ENCODE results near the gene RAB40B.
"Not testable (repeated sequence)": the region's sequence is repeated elsewhere in the genome, so short reads cannot be mapped to it uniquely, and the experiment has no call there.

Gene RAB40B

GRCh38 chr17:82667668-82668000 lies 30.9 kb downstream of the RAB40B start:
- no peak for DNase-seq

GRCh38 chr17:82666931-82667667 lies 31.4 kb downstream of the RAB40B start:
- DNase-seq = no peak

DNA sequence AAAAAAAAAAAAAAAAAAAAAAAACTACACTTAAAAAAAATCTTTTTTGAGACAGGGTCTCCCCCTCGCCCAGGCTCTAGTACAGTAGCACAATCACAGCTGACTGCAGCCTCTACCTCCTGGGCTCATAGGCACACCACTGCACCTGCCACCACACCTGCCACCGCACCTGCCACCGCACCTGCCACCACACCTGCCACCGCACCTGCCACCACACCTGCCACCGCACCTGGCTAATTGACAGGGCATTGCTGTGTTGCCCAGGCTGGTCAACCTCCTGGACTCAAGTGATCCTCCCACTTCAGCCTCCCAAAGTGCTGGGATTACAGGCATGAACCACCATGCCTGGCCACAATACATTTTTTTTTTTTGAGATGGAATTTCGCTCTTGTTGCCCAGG lies 32.6 kb downstream of the RAB40B start:
- no peak for DNase-seq

GRCh38 chr17:82665217-82665616 lies 33.3 kb downstream of the RAB40B start:
- DNase-seq = no peak

DNA sequence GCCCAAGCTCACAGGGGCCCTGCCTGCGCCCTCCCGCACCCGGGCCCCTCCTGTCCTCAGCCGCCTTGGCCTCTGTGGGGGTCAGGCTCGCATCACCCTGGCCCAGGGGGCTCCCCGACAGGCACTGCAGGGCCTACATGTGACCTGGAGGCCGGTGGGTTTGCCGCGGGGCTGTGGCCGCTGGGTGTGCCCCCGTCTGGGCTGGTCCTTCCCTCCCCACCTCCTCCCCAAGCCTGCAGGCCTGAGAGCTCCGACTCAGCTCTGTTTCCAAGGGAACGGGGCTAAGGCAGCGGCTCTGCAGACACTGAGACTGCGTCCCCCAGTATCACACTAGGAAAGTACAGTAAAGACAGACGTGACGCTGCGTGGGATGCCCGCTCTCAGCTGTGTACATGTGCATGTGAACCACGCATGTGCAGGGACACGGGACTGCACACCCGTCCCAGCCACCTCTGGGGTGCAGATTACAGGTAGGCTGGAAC lies 33.8 kb downstream of the RAB40B start:
- no peak for DNase-seq

DNA sequence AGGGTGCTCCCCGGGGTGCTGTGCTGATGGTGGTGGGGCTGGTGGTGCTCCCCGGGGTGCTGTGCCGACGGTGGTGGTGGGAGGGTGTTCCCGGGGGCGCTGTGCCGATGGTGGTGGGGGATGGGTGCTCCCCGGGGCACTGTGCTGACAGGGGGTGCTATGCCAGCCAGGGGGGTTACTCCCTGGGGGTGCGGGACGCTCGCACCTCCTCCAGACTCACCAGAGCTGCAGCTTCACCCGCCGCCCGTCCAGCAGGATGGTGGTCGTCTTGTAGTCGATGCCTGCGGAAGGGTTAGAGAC lies 34.3 kb downstream of the RAB40B start:
- no peak for DNase-seq

- DNase-seq = no peak
Observed at GRCh38 chr17:82663381-82664275, 34.9 kb downstream of the RAB40B start.

DNA sequence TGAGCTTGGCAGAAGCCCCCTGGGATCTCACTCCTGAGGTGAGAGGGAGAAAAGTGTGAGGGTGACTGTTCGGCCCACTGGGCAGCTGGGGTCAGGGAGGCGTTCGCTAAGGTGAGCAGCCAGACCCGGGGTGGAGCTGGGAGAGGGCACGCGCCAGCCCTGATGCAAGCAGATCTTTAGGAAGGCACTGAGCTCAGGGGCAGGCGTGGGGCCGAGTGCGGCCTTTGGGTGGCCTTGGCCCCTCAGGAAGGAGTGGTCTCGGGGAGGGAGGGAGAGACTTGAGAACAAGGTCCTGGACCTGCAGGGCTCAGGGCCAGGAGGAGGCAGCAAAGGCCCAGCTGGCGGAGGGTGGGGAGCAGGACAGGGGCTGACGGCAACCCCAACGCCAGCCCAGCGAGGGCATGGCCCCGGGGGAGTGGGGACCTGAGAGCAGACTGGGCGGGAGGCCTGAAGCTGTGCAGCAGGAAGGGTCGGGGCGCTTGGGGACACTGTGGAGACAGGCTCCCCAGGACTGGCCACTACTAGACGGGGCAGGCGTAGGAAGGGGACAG lies 35.7 kb downstream of the RAB40B start:
- DNase-seq = no peak

DNA sequence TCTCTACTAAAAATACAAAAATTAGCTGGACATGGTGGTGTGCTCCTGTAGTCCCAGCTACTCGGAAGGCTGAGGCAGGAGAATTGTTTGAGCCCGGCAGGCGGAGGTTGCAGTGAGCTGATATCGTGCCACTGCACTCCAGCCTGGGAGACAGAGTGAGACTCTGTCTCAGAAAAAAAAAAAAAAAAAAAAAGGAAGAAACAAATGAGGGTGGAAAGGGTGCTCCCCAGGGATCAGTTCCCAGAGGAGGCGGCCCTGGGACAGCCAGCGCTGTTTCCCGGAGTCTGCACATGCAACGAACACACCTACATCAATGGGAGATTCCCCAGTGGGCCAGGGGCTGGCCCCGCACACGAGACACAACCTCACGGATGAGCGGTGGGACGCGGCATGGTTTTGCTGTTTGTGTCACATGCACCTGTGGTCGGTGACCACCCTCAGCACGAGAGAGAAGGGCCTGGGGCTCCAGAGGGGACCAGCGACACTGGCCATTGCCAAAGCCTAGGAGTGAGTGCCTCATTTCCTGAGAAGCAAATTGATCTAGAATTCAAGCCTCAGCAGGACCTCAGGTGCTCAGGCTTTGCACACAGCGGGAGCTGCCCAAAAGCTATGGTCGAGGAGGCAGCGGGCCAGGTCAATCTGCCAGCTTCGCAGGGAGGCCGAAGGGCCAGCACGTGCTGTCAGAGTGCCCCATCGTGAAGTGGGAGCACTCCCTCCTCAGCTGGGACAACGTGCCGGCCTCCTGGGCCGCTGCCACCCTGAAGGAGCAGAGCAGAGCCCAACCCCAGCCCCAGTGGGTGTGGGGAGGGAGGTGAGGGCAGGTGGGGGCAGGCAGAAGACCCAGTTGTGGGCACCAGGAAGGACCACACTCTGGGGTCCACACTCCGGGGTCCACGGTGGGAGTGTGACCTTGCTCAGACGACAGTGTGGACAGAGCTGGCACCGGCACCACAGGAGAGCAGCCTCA lies 36.5 kb downstream of the RAB40B start:
- no peak for DNase-seq

DNA sequence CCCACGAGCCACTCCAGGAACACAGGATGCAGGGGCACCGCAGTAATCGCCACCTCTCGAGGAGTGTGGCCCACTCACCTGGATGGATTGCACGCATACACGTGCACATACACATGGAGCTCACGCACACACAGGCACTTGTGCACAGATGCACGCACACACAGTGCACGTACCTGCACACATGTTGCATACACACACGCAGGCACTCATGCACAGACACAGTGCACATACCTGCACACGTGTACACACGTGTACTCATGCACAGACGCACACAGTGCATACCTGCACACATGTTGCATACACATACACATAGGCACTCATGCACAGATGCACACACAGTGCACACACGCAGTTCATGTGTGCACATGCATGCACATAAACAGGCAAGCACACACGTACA lies 38.6 kb downstream of the RAB40B start:
- DNase-seq = no peak

DNA sequence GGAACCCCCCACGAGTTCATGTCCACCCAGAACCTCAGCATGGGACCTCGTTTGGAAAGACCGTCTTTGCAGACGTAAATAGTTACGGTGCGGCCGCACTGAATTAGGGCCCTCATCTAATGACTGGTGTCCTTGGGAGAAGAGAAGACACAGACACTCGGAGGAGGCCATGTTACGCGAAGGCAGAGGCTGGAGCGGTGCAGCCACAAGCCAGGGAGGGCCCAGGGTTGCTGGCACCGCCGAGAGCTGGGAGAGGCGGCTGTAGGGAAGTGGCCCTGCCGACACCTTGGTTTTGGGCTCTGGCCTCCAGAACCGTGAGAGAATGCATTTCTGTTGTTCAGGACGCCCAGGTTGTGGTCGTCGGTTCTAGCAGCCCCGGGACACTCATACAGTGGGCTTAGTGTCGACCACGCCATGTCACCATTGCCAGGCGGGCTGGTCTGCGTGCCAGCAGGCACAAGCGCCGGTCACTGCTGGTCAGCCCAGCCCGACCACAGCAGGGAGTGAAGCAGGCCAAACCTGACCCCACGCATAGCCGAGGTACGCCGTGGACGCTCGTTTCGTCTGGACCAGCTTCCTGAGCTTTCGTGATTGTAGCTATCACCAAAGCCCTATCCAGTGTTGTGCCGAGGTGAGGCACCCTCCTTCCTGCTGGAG lies 39.6 kb downstream of the RAB40B start:
- no peak for DNase-seq

- no peak for DNase-seq
Observed at GRCh38 chr17:82658331-82658730, 40.2 kb downstream of the RAB40B start.

- DNase-seq = no peak
Observed at GRCh38 chr17:82657926-82658325, 40.6 kb downstream of the RAB40B start.

DNA sequence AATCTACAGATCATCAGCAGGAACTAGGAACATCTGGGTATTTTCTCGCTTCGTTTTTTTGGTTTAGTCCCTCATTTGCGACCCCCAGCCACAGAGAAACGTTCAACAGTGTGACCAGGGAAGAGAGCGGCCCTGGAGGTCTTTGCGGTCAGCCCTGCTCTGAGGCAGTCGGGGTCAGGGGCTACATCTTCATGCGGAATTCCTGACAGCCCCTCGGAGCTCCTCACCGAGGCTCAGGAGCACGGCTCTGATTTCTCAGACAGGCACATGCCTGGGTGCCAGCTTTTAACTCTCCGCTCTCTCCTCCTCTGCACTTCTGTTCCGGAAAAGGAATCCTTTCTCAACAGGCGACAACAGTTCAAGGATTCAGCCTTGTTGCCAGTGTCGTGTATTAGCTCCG lies 42.2 kb downstream of the RAB40B start:
- DNase-seq = no peak

DNA sequence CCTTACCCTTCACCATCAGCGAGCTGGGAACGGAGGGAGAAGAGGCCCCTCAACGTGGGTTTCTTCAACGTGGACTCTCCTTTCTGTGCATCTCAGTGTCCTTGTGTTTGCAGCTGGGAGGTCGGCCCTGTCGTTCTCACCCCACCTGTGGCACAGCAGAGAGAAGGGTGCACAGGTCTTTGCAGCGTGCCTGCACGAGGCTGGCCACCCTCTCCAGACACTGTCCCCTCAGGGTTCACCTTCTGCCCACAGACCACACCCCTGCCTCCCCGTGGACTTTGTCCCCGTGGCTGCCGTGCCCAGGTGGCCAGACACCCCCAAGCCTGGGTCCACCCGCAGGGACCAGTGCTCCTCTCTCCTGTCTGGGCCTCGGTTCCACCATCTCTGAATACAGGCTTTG lies 43.0 kb downstream of the RAB40B start:
- no peak for DNase-seq

- DNase-seq = no peak
Observed at GRCh38 chr17:82655038-82655479, 43.4 kb downstream of the RAB40B start.

DNA sequence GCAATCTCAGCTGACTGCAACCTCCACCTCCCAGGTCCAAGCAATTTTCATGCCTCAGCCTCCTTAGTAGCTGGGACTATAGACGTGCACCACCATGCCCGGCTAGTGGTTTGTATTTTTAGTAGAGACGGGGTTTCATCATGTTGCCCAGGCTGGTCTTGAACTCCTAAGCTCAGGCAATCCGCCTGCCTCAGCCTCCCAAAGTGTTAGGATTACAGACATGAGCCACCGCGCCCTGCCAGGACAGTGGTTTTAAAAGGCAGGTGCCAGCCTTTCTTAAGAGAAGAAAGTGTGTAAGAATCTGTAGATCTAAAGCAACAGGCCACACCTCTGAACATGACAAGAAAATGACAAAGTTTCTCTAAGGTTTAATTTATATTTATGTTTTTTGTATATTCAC lies 43.9 kb downstream of the RAB40B start:
- not testable (repeated sequence) for DNase-seq

- no peak for DNase-seq
Observed at GRCh38 chr17:82653651-82654528, 44.6 kb downstream of the RAB40B start.

- no peak for DNase-seq
Observed at GRCh38 chr17:82650723-82651122, 47.8 kb downstream of the RAB40B start.

DNA sequence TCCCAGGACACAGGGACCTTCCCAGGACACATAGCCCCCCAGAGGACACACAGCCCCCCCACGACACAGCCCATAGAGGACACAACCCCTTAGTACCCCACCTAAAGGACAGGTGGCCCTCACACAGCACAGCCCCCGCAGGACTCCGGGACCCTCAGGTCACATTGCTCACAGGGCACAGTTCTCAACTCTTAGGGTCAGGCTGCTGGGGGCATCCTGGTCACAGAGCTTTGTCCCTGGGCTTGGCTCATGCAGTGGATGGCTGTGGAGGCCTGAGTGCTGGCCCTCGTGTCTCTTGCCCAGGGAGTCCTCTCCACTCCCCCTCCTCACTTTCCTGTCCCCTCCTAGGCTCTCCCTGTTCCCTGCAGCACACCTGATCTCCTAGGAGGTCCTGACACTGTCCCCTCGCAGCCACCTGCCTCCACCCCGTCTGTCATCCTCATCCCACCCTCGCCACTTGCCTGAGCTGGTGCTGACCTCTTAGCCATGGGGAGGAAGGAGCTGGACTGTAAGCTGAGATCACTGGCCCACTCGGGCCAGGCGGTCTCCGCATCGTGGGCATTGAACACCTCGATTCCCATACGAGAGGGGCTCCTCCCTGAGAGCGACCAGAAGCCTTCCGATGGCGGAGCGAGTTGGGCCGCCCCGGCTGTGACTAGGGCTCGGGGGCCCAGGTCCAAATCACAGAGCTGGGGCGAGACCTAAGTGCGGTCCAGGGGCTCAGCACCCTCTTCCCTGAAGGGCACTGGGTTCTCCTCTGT lies 48.8 kb downstream of the RAB40B start:
- DNase-seq = no peak
